Uterus (tissue), 2 donors: ENCODE results near the gene CACNA1D.

Source experiments
- POLR2A ChIP-seq, 2 donors: fragments of 450-650 bp; IDR thresholded peaks; one replicate each; pipeline ENCODE4 v1.6.1; 2016; ENCODE audit warnings: antibody characterized with exemption in 2 of 2, mild to moderate bottlenecking in 1 of 2, moderate library complexity in 1 of 2
- TF ChIP-seq, protein P1 (sequence below), 4 experiments: fragments of 200-600 bp in 2 of 4; fragments of 450-650 bp in 2 of 4; sonication (generic) in 2 of 4; IDR thresholded peaks; one replicate each; pipeline ENCODE4 v1.5.1; 2016 to 2019; ENCODE audit warnings: antibody characterized with exemption in 4 of 4, mild to moderate bottlenecking in 2 of 4, moderate library complexity in 1 of 4

DNA sequence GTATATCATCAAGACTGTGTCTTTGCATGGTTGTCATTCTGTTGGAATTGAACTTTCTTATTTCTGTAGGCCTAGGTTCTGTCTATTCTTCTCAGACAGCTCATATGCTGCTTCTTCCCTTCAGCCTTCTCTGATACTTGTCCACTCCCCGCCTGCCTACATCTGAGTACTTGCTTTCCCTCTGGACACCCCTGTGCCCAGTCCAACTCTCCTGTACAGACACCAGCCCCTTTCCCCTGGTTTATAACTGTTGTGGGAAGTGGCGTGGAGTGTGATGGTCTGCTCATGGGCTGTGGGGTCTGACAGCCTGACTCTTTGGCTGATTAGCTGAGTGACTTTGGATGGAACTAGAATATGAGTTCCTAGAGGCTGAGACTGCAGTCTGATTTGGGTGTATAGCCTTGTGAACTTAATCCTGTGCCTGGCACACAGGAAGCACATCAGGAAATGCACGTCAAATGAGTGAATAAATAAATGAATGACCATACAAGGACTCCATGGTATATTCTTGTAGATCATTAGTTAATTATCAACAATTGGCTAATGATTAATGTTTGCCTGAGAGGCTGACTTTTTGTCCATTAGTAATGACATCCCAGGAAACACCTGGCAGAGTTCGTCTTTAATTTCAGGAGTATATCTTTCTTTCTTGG, 11.8 kb downstream of the CACNA1D start:
- TF ChIP-seq POLR2A (IDR thresholded peaks at IDR 0.05) = no peak
- TF ChIP-seq, protein P1, sequence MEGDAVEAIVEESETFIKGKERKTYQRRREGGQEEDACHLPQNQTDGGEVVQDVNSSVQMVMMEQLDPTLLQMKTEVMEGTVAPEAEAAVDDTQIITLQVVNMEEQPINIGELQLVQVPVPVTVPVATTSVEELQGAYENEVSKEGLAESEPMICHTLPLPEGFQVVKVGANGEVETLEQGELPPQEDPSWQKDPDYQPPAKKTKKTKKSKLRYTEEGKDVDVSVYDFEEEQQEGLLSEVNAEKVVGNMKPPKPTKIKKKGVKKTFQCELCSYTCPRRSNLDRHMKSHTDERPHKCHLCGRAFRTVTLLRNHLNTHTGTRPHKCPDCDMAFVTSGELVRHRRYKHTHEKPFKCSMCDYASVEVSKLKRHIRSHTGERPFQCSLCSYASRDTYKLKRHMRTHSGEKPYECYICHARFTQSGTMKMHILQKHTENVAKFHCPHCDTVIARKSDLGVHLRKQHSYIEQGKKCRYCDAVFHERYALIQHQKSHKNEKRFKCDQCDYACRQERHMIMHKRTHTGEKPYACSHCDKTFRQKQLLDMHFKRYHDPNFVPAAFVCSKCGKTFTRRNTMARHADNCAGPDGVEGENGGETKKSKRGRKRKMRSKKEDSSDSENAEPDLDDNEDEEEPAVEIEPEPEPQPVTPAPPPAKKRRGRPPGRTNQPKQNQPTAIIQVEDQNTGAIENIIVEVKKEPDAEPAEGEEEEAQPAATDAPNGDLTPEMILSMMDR (IDR thresholded peaks at IDR 0.05) = no peak
